ENCODE data around the gene PLA2G4B.

DNA sequence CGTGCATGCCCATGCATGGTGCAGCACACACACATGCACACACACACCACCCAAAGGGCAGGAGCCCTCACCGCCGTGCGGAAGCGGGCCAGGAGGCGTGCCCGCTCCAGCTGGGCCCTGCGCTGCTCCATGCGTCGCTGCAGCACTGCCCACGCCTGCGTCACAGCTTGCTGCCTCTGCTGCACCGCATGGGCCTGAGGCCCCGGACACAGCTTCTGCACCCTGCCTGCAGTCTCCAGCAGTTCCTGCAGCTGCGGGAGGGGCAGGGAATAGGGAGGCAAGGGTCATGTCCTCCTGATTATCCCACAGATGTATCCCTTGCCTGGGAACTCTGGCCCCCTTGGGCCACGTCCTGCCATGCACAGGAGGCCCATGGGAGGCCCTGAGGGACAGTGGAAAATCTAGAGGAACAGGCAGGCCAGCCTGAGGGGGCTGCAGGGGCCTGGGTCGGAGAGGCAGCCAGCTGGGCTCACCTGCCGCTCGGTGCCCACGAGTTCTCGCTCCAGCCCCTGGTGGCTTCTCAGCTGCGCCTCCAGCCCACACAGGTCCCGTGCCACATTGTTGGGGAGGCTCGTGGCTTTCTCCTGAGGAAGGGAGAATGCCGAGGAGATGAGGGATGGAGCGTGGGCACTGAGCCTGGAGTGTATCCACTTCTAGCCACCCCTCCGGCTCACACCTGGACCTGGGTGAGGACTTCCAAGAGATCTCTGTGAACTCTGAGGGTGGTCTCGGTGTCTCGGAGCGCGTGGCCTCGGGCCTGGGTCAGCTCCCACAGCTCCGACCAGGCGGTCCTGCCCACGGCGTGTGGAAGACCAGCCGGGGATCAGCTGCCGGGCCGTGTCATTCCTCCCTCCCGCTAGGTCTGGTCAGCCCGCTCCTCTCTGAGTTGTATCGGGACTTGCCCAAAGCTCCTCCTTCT, 31.4 kb downstream of the PLA2G4B start:
- no peak for TF ChIP-seq CEBPB (IDR thresholded peaks at IDR 0.05; ENCODE audit: low read depth, low read length)
- TF ChIP-seq, protein P1, sequence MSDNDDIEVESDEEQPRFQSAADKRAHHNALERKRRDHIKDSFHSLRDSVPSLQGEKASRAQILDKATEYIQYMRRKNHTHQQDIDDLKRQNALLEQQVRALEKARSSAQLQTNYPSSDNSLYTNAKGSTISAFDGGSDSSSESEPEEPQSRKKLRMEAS (IDR thresholded peaks at IDR 0.05) = no peak
